IMR-90 (cell line): ENCODE results near the gene TSPEAR.

ENCODE experiments used
- BHLHE40 ChIP-seq: fragments of 150-350 bp; IDR thresholded peaks from 2 replicates; pipeline ENCODE4 v1.6.1; 2016; ENCODE audit warnings: mild to moderate bottlenecking, low read depth, low read length
- CEBPB ChIP-seq: IDR thresholded peaks from 2 replicates; pipeline ENCODE4 v1.6.1; 2012; ENCODE audit warnings: low read depth, low read length, improper control_type of control experiment
- CHD1 ChIP-seq: IDR thresholded peaks from 2 replicates; pipeline ENCODE4 v1.6.1; 2012; ENCODE audit warnings: low read depth, low read length, improper control_type of control experiment
- FOS ChIP-seq: fragments of 150-350 bp; IDR thresholded peaks from 2 replicates; pipeline ENCODE4 v1.6.1; 2016; ENCODE audit warnings: low read depth, low read length
- MAFK ChIP-seq: IDR thresholded peaks from 2 replicates; pipeline ENCODE4 v1.6.1; 2012; ENCODE audit warnings: low read depth, low read length, improper control_type of control experiment
- MAZ ChIP-seq: IDR thresholded peaks from 2 replicates; pipeline ENCODE4 v1.6.1; 2012; ENCODE audit warnings: low read depth, mild to moderate bottlenecking, low read length, improper control_type of control experiment, moderate library complexity, borderline replicate concordance
- POLR2A ChIP-seq: IDR thresholded peaks from 2 replicates; pipeline ENCODE4 v1.6.1; 2012; ENCODE audit warnings: mild to moderate bottlenecking, low read depth, low read length
- RAD21 ChIP-seq: IDR thresholded peaks from 2 replicates; pipeline ENCODE4 v1.6.1; 2012; ENCODE audit warnings: low read length, improper control_type of control experiment
- RCOR1 ChIP-seq: IDR thresholded peaks from 2 replicates; pipeline ENCODE4 v1.6.1; 2012; ENCODE audit warnings: mild to moderate bottlenecking, low read length, improper control_type of control experiment; ENCODE audit not compliant: insufficient replicate concordance
- SMC3 ChIP-seq: fragments of 150-350 bp; IDR thresholded peaks from 2 replicates; pipeline ENCODE4 v1.6.1; 2016; ENCODE audit warnings: low read depth, mild to moderate bottlenecking, antibody characterized with exemption, low read length, moderate library complexity
- TF ChIP-seq, protein P1 (sequence below): conservative IDR thresholded peaks from 2 replicates; pipeline ENCODE4 v1.5.1; 2012; ENCODE audit warnings: mild to moderate bottlenecking, low read depth, low read length, improper control_type of control experiment
- TF ChIP-seq, protein P2 (sequence below): fragments of 150-350 bp; IDR thresholded peaks from 2 replicates; pipeline ENCODE4 v1.6.1; 2017; ENCODE audit warnings: mild to moderate bottlenecking, antibody characterized with exemption, low read length, low read depth

DNA sequence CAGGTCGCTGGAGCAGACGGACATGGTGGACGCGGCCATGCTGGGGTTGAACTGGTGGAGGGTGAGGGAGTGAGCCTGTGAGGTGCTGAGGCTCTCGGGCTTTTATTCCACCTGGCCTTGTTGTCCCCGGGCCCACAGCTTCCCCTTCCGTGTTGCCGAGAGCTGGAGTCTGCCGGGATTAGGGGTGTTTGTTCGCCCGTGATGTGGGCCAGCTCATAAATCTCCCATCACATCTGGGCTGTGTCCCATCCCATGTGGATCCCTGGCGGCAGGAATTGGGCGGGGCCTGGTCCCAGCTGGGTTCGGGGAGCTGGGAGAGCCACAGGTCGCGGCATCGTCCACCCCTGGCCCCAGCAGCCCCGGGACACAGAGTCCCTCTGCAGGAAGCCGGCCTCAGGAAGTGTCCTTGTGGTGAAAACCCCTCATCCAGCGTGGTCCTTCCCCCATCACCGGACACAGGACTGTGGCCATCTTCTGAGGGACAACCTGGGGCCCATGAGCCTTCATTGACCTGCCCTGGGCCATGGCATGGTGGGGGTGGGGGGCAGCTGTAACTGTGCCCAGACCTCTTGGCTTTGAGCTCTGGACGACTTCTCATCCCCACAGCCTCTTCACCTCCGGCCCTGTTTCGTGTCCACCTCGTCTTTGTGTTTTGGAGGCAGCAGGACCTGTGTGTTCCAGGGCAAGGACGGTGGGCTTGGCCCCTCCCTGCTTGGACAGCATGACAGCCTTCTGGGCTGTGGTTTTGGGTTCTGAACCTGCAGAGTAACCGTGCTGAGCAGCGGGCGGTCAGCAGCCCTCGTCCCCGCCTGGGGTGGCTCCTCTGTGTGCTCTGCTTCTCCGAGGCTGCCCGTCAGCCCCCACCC lies 118.7 kb downstream of the TSPEAR start, which contains the start of gene KRTAP10-6:
- TF ChIP-seq CEBPB (no peak), POLR2A (no peak), MAFK (no peak), BHLHE40 (no peak), FOS (no peak), RCOR1 (no peak), RAD21 (no peak), CHD1 (no peak), MAZ (no peak), SMC3 (no peak)
- TF ChIP-seq, protein P1, sequence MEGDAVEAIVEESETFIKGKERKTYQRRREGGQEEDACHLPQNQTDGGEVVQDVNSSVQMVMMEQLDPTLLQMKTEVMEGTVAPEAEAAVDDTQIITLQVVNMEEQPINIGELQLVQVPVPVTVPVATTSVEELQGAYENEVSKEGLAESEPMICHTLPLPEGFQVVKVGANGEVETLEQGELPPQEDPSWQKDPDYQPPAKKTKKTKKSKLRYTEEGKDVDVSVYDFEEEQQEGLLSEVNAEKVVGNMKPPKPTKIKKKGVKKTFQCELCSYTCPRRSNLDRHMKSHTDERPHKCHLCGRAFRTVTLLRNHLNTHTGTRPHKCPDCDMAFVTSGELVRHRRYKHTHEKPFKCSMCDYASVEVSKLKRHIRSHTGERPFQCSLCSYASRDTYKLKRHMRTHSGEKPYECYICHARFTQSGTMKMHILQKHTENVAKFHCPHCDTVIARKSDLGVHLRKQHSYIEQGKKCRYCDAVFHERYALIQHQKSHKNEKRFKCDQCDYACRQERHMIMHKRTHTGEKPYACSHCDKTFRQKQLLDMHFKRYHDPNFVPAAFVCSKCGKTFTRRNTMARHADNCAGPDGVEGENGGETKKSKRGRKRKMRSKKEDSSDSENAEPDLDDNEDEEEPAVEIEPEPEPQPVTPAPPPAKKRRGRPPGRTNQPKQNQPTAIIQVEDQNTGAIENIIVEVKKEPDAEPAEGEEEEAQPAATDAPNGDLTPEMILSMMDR: no peak
- TF ChIP-seq, protein P2, sequence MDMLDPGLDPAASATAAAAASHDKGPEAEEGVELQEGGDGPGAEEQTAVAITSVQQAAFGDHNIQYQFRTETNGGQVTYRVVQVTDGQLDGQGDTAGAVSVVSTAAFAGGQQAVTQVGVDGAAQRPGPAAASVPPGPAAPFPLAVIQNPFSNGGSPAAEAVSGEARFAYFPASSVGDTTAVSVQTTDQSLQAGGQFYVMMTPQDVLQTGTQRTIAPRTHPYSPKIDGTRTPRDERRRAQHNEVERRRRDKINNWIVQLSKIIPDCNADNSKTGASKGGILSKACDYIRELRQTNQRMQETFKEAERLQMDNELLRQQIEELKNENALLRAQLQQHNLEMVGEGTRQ: no peak
